ENCODE data around the gene BCL6.

- TF ChIP-seq CTCF (IDR thresholded peaks at IDR 0.05) (no peak), NR3C1 (CRISPR knock-in tag; conservative IDR thresholded peaks at IDR 0.05; ENCODE audit: low read depth) (no peak), PRDM15 (CRISPR knock-in tag; IDR thresholded peaks at IDR 0.05) (no peak), TEAD1 (CRISPR knock-in tag; IDR thresholded peaks at IDR 0.05) (no peak), CREB1 (CRISPR knock-in tag; IDR thresholded peaks at IDR 0.05) (no peak), CREM (CRISPR knock-in tag; IDR thresholded peaks at IDR 0.05) (no peak)
Measured at GRCh38 chr3:187718802-187719201, 26.5 kb downstream of the BCL6 start.

Data from WTC11 (cell line).